HepG2 (cell line): ENCODE data around the gene VAV2. TPM values are rescaled to one million over a fixed set of nuclear protein-coding genes. Genes with fewer than 3 reads are reported as not detected.

Experiments used
- CEBPB ChIP-seq: IDR thresholded peaks from 2 replicates; pipeline ENCODE4 v1.6.1; 2011; ENCODE audit warnings: low read depth, low read length, improper control_type of control experiment, borderline replicate concordance
- CENPBD1 ChIP-seq: sonication (generic); formaldehyde crosslinking; IDR thresholded peaks from 2 replicates; pipeline ENCODE4 v1.8.0; 2022; ENCODE audit warnings: missing genetic modification reagents, low read depth, mild to moderate bottlenecking, borderline replicate concordance
- EP300 ChIP-seq, 3 experiments: sonication (generic) in 1 of 3; formaldehyde crosslinking in 1 of 3; IDR thresholded peaks; 2 replicates each; pipeline versions ENCODE4 v1.5.1 to v1.6.1; 2011 to 2020; ENCODE audit warnings: low read depth in 2 of 3, low read length in 2 of 3, borderline replicate concordance in 1 of 3, improper control_type of control experiment in 1 of 3, mild to moderate bottlenecking in 1 of 3, missing genetic modification reagents in 1 of 3, moderate library complexity in 1 of 3
- ESRRA ChIP-seq: sonication (generic); formaldehyde crosslinking; IDR thresholded peaks from 2 replicates; pipeline ENCODE4 v1.5.1; 2020; ENCODE audit warnings: mild to moderate bottlenecking, low read depth, missing genetic modification reagents
- FOXJ3 ChIP-seq: sonication (generic); formaldehyde crosslinking; IDR thresholded peaks from 2 replicates; pipeline ENCODE4 v1.4.0; 2020; ENCODE audit warnings: missing genetic modification reagents, mild to moderate bottlenecking, borderline replicate concordance
- GPBP1L1 ChIP-seq: sonication (generic); formaldehyde crosslinking; IDR thresholded peaks from 2 replicates; pipeline ENCODE4 v1.5.0; 2020; ENCODE audit warnings: mild to moderate bottlenecking, missing genetic modification reagents
- HES4 ChIP-seq: sonication (generic); formaldehyde crosslinking; IDR thresholded peaks from 2 replicates; pipeline ENCODE4 v1.9.0; 2021; ENCODE audit warnings: mild to moderate bottlenecking, missing genetic modification reagents, borderline replicate concordance
- KLF6 ChIP-seq: IDR thresholded peaks from 2 replicates; pipeline ENCODE4 v1.8.0; 2016; ENCODE audit warnings: missing biosample characterization, missing genetic modification reagents
- MAX ChIP-seq: IDR thresholded peaks from 2 replicates; pipeline ENCODE4 v1.6.1; 2012; ENCODE audit warnings: inconsistent platforms
- MLX ChIP-seq: IDR thresholded peaks from 2 replicates; pipeline ENCODE4 v1.6.1; 2016
- NCOA2 ChIP-seq: sonication (generic); formaldehyde crosslinking; IDR thresholded peaks from 2 replicates; pipeline ENCODE4 v1.8.0; 2022; ENCODE audit warnings: inconsistent platforms
- NONO ChIP-seq, 2 experiments: fragments of 450-650 bp in 1 of 2; sonication (generic) in 1 of 2; formaldehyde crosslinking in 1 of 2; IDR thresholded peaks in 1 of 2; conservative IDR thresholded peaks in 1 of 2; 2 replicates each; pipeline versions ENCODE4 v1.6.1 to v1.8.0; 2017 to 2022; ENCODE audit warnings: mild to moderate bottlenecking in 1 of 2, missing genetic modification reagents in 1 of 2, moderate library complexity in 1 of 2
- PRDM15 ChIP-seq: sonication (generic); formaldehyde crosslinking; IDR thresholded peaks from 2 replicates; pipeline ENCODE4 v1.4.0; 2020; ENCODE audit warnings: missing genetic modification reagents
- ZBTB7A ChIP-seq: sonication (generic); formaldehyde crosslinking; IDR thresholded peaks from 2 replicates; pipeline ENCODE4 v1.8.0; 2022; ENCODE audit warnings: mild to moderate bottlenecking, missing genetic modification reagents
- ZKSCAN8 ChIP-seq: IDR thresholded peaks from 2 replicates; pipeline ENCODE4 v1.6.1; 2016; ENCODE audit warnings: borderline replicate concordance, missing genetic modification reagents, missing compliant biosample characterization
- ZNF17 ChIP-seq: sonication (generic); formaldehyde crosslinking; IDR thresholded peaks from 2 replicates; pipeline ENCODE4 v1.5.0; 2020; ENCODE audit warnings: mild to moderate bottlenecking, missing genetic modification reagents
- ZNF232 ChIP-seq: sonication (generic); formaldehyde crosslinking; IDR thresholded peaks from 2 replicates; pipeline ENCODE4 v1.4.0; 2020; ENCODE audit warnings: missing genetic modification reagents, borderline replicate concordance
- ZNF383 ChIP-seq: sonication (generic); formaldehyde crosslinking; IDR thresholded peaks from 2 replicates; pipeline ENCODE4 v1.4.0; 2020; ENCODE audit warnings: missing genetic modification reagents, mild to moderate bottlenecking, borderline replicate concordance
- ZNF546 ChIP-seq: sonication (generic); formaldehyde crosslinking; conservative IDR thresholded peaks from 2 replicates; pipeline ENCODE4 v1.8.1; 2023; ENCODE audit warnings: mild to moderate bottlenecking, missing genetic modification reagents
- ZNF589 ChIP-seq: sonication (generic); formaldehyde crosslinking; conservative IDR thresholded peaks from 2 replicates; pipeline ENCODE4 v1.8.0; 2022; ENCODE audit warnings: mild to moderate bottlenecking, moderate library complexity, missing genetic modification reagents
- ZNF772 ChIP-seq: sonication (generic); formaldehyde crosslinking; IDR thresholded peaks from 2 replicates; pipeline ENCODE4 v1.5.0; 2020; ENCODE audit warnings: mild to moderate bottlenecking, missing genetic modification reagents
- polyA plus RNA-seq, 8 experiments: library from polyadenylated mRNA; depleted of rRNA in 3 of 8; stranded (reverse) in 7 of 8; unstranded in 1 of 8; fragments of >200 nt; fragmentation: Illumina TruSeq in 4 of 8; extraction: Trizol in 4 of 8; gene quantifications; 2 replicates each; pipeline versions ENCODE4 v1.2.1 to v1.2.3, GENCODE V29; 2011 to 2016; ENCODE audit warnings: low read depth in 4 of 8, missing spikeins in 1 of 8, mixed read lengths in 1 of 8; ENCODE audit not compliant: insufficient read depth in 1 of 8
- total RNA-seq, 5 experiments: library from RNA; depleted of rRNA; stranded (reverse); fragments of >200 nt; fragmentation: Illumina TruSeq; extraction: Trizol; gene quantifications; 2 replicates each; pipeline ENCODE4 v1.2.3, GENCODE V29; 2016; ENCODE audit warnings: low read depth in 1 of 5

VAV2 gene
- total and polyA plus RNA-seq, 2 of the 13 experiments (the other 11 are each of a cell fraction or from before 2014, with no cell fraction given) = 22.5 to 22.9 TPM

- TF ChIP-seq EP300 (IDR thresholded peaks at IDR 0.05; ENCODE audit: low read depth in 2 of 2, low read length in 2 of 2) (no peak), EP300 (CRISPR knock-in tag; IDR thresholded peaks at IDR 0.05; ENCODE audit: borderline replicate concordance) (no peak), NONO (IDR thresholded peaks at IDR 0.05) (no peak), NONO (CRISPR knock-in tag; conservative IDR thresholded peaks at IDR 0.05) (no peak; the same call in 1 of the 2 replicates), ZNF17 (no peak), ZNF772 (CRISPR knock-in tag) (peak; percentile 89), ZKSCAN8 (CRISPR knock-in tag) (no peak), ZNF589 (CRISPR knock-in tag) (no peak), MLX (CRISPR knock-in tag) (no peak), ZNF546 (CRISPR knock-in tag) (0 out of 2 replicates have a peak, but pooled peaks have one; percentile 31), ZNF383 (CRISPR knock-in tag) (no peak), MAX (peak; percentile 74), ESRRA (CRISPR knock-in tag) (no peak), CENPBD1 (CRISPR knock-in tag) (no peak), NCOA2 (CRISPR knock-in tag) (no peak; the same call in 1 of the 2 replicates), ZBTB7A (peak; percentile 34; the same call in 1 of the 2 replicates), ZNF232 (no peak; the same call in 1 of the 2 replicates), CEBPB (no peak), PRDM15 (CRISPR knock-in tag) (no peak), HES4 (CRISPR knock-in tag) (no peak), FOXJ3 (CRISPR knock-in tag) (no peak), KLF6 (CRISPR knock-in tag) (0 out of 2 replicates have a peak, but pooled peaks have one; percentile 36), GPBP1L1 (CRISPR knock-in tag) (no peak)
Measured at GRCh38 chr9:133990366-133991213, 1.5 kb downstream of the VAV2 start (continued).
